HG03432 (cell line): ENCODE measurements around the gene FAM221B.
A peak's percentile ranks its signal among the peaks of the same experiment; 100 is the strongest.

Source experiments
- ATAC-seq: cut with Tn5 transposase; IDR thresholded peaks from one replicate; pipeline ENCODE4 v1.9.1; 2021; ENCODE audit warnings: mild to moderate bottlenecking, moderate library complexity; ENCODE audit not compliant: unreplicated experiment

The FAM221B gene

DNA sequence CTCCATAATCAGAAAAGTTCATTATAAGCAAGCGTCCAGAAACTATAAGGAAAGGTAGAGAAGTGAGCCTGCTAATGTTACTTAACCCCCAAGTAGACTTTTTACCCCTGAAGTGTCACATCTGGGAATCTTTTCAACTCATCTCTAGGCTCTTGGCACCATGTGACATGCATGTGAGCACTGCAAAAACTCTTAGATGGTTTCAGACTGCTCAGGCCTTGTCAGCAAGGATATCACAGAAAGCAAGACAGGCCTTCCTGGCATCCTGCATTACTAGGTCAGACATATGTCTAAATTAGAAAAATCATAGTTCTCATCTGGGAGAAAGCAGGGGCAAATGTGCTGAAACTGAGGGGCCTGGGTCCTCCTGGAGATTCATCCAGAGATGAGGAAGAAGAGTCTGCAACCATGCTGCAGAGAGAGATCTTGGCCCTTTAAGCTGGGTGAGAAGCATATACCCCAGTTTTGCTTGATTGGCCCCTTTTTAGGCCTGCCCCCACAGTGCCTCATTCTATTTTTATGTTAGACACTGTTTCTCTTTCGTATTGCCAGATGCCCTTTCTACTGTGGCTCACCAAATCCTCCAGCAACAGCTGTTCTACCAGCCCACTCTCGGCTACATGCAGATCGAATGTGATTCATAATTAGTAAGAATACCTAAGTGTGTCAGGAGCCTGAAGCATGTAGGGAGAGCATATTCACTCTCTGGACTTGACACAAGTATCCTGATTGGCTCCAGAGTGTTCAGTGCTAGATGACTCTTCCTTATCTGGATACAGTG, 19.4 kb upstream of the FAM221B start:
- peak; percentile 95 for ATAC-seq

DNA sequence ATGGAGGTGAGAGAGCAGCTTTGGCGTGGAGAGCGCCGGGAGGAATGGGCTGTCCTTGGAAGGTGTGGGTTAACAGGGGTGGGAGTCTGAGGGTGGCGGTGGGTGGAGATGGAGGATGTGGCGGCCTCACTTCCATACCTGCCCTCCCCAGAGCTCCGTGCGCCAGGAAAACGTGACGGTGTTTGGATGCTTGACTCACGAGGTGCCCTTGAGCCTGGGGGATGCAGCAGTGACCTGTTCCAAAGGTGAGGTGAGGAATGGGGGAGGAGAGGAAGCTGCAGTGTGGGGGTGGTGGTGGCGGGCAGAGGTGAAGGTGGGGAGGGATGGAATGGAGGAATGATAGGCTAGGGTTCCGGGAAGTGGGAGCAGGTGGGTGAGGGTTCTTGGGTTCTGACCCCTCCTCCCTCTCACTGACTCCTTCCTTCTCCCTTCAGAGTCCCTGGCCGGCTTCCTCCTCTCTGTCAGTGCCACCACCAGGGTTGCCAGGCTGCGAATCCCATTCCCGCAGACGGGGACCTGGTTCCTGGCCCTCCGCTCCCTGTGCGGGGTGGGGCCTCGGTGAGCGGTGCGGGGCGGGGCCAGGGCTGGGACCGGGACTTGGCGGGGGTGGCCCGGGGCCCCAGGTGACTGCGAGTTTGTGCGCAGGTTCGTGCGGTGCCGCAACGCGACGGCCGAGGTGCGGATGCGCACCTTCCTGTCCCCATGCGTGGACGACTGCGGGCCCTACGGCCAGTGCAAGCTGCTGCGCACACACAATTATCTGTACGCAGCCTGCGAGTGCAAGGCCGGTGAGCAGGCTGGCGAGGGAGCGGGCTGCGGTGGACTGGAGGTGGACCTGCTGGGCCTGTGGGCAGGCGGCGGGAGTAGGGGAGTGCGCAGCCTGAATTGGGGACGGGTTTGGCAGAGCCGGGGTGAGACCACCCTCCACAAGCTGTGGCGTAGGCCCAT, 17.6 kb upstream of the FAM221B start:
- ATAC-seq = no peak

DNA sequence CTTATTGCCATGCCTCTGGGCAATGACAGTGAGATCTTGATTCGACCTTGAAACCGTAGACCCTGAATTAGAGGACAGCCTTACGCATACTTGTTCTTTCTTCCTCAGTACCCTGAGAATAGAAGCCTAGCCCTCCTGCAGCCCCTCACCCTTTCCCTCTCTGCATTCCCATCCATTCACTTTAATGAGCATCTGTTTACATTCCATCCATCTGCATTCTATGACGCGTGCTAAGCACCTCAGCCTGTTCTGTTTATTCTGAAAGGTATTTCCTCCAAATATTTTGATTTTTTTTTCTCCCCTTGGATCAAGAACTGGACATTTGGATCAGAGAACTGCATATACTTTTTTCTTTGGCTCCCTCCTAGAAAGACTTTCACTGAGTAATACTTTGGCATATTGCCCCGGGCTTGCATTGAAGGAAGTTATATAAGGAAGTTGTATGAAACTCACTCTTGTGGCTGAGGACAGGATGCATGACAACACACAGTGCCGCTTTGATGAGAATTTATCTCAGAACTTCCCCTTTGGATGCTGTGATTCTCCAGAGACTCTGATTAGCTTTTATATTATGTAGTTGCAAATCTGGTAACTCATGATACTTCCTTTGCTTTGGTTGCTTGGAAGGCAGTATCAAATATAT, 16.2 kb upstream of the FAM221B start:
- no peak for ATAC-seq

DNA sequence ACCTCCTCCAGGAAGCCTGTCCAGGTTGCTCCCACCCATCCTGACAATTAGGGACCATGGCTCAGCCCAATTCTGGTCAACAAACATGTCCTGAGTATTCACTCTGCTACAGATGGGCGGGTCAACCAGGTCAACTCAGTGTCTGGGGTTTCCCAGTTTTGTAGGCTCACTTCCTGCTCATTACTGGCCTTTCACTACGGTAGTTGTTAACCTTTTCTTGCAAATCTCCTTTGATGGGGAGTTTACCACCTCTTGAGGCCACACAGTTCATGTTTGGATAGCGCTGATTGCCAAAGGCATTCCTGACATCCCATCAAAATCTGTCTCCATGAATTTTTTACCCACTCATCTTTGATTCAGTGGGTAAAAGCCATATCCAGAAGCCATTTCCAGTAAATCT, 14.3 kb upstream of the FAM221B start:
- ATAC-seq = no peak

DNA sequence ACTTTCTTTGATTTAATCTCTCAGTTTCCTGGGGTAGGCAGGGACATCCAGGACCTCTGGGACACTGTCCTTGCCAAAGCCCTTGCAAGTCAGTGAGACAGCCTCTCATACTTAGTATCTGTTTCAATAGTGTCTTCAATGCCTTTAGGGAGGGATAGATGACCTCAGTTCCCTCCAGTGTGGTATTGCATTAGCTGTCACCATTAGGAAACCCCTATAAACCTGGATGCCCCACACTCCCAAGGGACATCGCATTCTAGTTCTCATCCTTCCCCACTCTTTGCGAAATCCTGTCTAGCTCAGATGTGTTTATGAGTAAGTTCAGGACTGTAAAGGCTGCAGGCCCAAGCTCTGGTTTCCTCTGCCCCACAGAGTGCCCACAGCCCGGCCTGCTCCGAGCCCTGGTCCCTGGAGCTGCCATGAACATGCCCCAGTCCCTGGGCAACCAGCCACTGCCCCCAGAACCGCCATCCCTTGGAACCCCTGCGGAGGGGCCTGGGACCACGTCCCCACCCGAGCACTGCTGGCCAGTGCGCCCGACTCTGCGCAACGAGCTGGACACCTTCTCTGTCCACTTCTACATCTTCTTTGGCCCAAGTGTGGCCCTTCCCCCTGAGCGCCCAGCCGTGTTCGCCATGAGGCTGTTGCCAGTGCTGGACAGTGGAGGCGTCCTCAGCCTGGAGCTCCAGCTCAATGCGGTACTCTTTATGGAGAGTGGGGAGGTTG, 13.7 kb upstream of the FAM221B start:
- ATAC-seq = no peak

DNA sequence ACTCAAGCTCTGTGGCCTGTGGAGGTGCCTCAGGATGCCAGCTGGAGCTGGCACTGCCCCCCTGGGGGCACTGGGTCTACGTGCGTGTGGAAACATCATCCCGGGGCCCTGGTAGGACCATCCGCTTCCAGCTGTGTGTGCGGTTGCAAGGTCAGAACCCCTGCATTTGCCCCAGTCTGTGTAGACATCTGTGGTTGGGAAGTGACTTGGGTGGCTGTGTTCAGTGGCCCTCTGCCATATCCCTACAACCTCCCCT, 13.0 kb upstream of the FAM221B start:
- ATAC-seq = no peak

- no peak for ATAC-seq
Measured at GRCh38 chr9:35840881-35841644, 12.5 kb upstream of the FAM221B start.

- ATAC-seq = no peak
Measured at GRCh38 chr9:35839926-35840325, 11.4 kb upstream of the FAM221B start.

DNA sequence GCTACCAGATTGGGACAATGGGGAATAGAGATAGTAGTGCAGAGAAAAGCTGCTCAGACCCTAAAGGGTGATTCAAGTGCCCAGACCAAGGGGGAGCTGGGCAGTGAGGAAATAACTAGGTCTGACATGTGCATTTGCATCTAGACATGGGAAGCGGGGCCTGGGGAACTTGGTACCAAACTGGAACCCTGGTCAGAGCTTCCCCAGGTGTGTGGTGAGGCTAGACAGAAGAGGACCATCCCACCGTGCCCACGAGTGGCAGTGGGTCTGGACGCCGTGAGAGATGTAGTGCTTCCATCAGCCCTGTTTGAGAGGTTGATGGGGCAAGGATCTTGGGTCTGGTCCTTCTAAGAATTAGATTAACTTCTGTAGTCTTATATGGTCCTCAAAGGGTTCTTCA, 8.1 kb upstream of the FAM221B start:
- no peak for ATAC-seq

- ATAC-seq = no peak
Measured at GRCh38 chr9:35835766-35836165, 7.2 kb upstream of the FAM221B start.

DNA sequence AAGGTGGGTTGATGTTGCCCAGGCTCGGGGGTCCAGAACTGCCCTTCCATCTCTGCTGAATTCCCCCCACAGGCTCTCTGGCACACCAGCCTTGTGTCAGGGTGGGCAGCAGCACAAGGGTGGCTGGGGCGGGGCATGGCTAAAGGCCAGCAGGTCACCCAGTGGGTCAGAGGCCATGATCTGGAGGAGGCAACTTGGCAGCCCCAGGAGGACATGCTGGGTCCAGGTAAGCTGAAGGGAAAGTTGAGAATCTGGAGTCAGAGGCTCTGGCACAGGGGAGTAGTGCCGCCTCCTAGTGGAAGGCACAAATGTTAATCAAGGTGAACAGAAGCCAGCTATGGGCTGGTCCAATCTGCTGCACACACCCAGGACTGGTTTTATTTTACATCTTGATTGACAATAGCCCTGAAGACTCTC, 6.7 kb upstream of the FAM221B start:
- no peak for ATAC-seq

DNA sequence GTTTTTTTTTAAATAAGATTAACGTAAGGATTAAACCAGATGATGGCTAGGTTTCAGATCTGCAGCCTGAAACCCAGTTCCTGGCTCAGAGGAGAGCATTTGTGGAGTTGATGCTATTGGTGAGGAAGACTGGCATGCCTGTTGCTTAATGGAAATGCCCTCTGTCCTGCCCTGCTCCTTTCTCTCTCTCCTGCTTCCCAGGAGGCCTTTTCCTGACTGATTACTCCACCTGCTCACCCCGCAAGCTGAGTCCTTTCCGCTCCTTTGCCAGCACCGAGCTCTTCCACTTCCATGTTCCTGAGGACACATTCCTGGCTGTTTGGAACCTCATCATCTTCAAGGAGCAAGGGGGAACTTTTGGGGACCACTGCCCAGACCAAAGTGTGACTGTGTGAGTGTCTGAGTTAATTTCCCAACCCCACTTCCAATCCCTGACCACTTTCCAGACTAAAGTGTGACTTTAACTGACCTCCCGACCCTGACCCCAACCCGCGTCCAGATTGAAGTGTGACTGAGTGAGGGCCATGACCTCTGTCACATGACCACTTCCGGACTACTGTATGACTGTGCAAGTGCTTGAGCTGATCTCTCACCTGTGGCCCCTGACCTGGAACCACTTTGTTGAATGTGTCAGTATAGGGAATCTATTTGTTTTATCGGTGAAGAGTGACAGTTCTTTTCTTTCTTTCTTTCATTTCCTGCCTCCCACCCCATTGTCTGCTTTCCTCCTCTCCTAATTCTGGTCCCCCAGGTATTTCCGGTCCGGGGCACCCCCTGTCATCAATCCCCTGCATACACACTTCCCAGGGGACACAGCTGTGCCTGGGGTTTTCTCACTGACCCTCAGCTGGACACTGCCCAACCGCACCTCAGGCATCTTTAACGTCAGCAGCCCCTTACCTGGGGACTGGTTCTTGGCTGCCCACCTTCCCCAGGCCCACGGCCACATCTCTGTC, 6.0 kb upstream of the FAM221B start:
- no peak for ATAC-seq

GRCh38 chr9:35832814-35833213, 4.3 kb upstream of the FAM221B start:
- ATAC-seq = no peak

- ATAC-seq = no peak
Measured at GRCh38 chr9:35831040-35831439, 2.5 kb upstream of the FAM221B start.

DNA sequence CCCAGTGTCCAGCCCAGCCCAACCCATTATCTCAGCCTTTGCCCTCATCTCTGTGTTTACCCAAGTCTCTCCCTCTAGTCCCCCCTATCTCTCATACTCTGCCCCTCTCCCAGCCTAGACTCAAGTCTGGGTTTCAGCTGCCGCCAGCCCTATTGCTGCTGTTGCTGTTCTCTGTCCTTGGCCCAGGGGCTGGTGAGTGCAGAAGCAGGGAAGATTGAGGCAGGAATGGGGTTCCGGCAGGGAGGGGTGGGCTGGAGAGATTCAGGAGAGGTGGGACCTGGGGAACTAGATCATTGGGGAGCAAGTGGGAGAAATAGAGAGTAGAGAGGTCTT, 1.2 kb upstream of the FAM221B start:
- ATAC-seq = no peak

DNA sequence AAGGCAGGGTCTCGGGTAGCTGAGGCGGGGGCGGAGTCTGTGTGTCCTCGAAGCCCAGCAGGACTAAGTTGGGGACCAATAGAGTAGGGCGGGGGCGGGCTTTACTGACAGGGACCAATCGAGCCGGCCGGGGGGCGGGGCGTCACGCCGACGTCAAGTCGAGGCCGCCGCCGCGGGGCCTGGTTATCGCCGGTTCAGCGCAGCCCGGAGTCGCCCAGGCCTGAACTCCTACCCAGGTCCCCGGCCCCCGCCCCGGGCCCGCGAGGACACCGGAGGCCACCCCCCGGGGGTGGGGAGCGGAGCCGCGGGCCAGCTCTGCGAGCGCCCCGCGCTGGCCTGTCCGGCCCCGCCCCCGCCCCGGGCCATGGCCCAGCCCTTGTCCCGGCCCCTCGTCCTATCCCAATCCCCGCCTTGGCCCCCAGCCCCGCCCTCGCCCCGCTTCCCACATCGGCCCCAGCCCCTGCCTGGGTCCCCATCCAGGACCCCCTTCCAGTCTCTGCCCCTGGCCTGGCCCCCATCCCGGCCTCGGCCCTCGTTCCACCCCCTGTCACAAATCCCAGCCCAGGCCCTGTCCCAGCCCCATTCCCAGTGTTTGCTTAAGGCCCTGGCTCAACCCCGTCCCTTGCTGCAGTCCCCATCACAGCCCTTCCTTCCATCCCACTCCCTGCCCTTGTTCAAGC, 692 bp upstream of the FAM221B start, which contains the start of gene TMEM8B:
Gene TMEM8B (plus strand): TSS at position 145 of the 680 bp plus-strand sequence. CDS start 220 bp downstream, at position 365.
- ATAC-seq = peak; percentile 84

DNA sequence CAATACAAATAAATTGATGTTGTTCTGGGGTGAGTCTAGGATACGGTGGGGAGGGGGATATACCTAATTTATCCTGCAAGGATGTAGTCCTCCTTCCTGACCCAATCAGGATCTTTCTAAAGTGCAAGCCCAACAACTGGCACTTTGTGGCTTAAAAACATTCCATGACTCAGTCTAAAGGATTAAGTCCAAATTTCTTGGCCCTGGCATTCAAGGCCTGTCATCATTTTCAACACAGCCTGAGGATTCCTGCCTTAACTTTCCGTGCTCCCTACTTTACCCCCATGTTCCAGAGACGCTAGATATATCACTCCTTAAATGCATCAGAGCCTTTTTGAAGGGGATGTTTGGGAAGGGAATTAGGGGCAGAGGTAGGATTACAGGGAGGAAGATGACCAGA, 1.0 kb downstream of the FAM221B start:
- ATAC-seq = no peak

GRCh38 chr9:35826071-35826701, 2.3 kb downstream of the FAM221B start:
- peak; percentile 45 for ATAC-seq
